Duodenal mucosa (tissue), 2 donors: ENCODE results near the gene STIL.

ENCODE experiments used
- H3K27ac ChIP-seq: one replicate; pipeline ENCODE4 v1.7.0; 2013; ENCODE audit warnings: low read depth, low read length
- H3K27me3 ChIP-seq, 2 donors: one replicate each; pipeline ENCODE4 v1.7.0; 2013; ENCODE audit warnings: low read length in 2 of 2, control low read depth in 1 of 2; ENCODE audit not compliant: insufficient read depth in 2 of 2, control insufficient read depth in 1 of 2
- H3K36me3 ChIP-seq, 2 donors: one replicate each; pipeline ENCODE4 v1.7.0; 2013; ENCODE audit warnings: low read length in 2 of 2, control low read depth in 1 of 2; ENCODE audit not compliant: insufficient read depth in 2 of 2, control insufficient read depth in 1 of 2
- H3K4me1 ChIP-seq, 2 donors: one replicate each; pipeline ENCODE4 v1.7.0; 2013; ENCODE audit warnings: low read length in 2 of 2, control low read depth in 1 of 2; ENCODE audit not compliant: insufficient read depth in 2 of 2, control insufficient read depth in 1 of 2
- H3K4me3 ChIP-seq, 2 donors: one replicate each; pipeline ENCODE4 v1.7.0; 2013; ENCODE audit warnings: low read length in 2 of 2, low read depth in 1 of 2
- H3K9ac ChIP-seq, 2 donors: one replicate each; pipeline ENCODE4 v1.7.0; 2013; ENCODE audit warnings: low read length in 2 of 2, low read depth in 1 of 2
- H3K9me3 ChIP-seq, 2 donors: one replicate each; pipeline ENCODE4 v1.7.0; 2013; ENCODE audit warnings: low read length in 2 of 2, control low read depth in 1 of 2; ENCODE audit not compliant: control insufficient read depth in 1 of 2

Gene STIL

GRCh38 chr1:47334765-47335435, 21.0 kb upstream of the STIL start:
- Histone ChIP-seq H3K36me3 (peaks cover 0 to 4% of the 10 kb centered on the region in 2 donors), H3K4me1 (peaks cover 21 to 36% of the 10 kb centered on the region in 2 donors), H3K27me3 (no peaks in the 10 kb centered on the region), H3K9ac (peak overlapping the region; percentile 89 to 96), H3K9me3 (no peaks in the 10 kb centered on the region), H3K4me3 (peak overlapping the region; percentile 61 to 94), H3K27ac (peak overlapping the region; percentile 99)

GRCh38 chr1:47333922-47334764, 20.2 kb upstream of the STIL start:
- Histone ChIP-seq H3K36me3 (peaks cover 0 to 2% of the 10 kb centered on the region in 2 donors), H3K4me1 (peaks cover 21 to 36% of the 10 kb centered on the region in 2 donors), H3K9ac (peak overlapping the region; percentile 89 to 96), H3K27me3 (no peaks in the 10 kb centered on the region), H3K4me3 (peak overlapping the region; percentile 61 to 94), H3K27ac (peak overlapping the region; percentile 99), H3K9me3 (no peaks in the 10 kb centered on the region)

- Histone ChIP-seq H3K4me1 (peaks cover 21 to 36% of the 10 kb centered on the region in 2 donors), H3K36me3 (no peaks in the 10 kb centered on the region), H3K9me3 (no peaks in the 10 kb centered on the region), H3K27ac (peak within 1 kb of the TSS; percentile 99), H3K9ac (peak within 1 kb of the TSS; percentile 89 to 96), H3K4me3 (peak within 1 kb of the TSS; percentile 61 to 94), H3K27me3 (no peaks in the 10 kb centered on the region)
Observed at GRCh38 chr1:47333578-47333921, 19.6 kb upstream of the STIL start, which contains the start of gene CMPK1. TSS of gene CMPK1 (plus strand) at chr1:47333790. CDS start at chr1:47333946, 156 bp downstream.

GRCh38 chr1:47332779-47333577, 19.0 kb upstream of the STIL start:
- Histone ChIP-seq H3K36me3 (no peaks in the 10 kb centered on the region), H3K27me3 (no peaks in the 10 kb centered on the region), H3K4me1 (peaks cover 18 to 34% of the 10 kb centered on the region in 2 donors), H3K9ac (peak overlapping the region; percentile 49 to 75), H3K9me3 (no peaks in the 10 kb centered on the region), H3K27ac (peak overlapping the region; percentile 59), H3K4me3 (peak overlapping the region; percentile 61 to 94)

- H3K27ac ChIP-seq, result no peak overlapping the region
- no peak overlapping the region for H3K4me3 ChIP-seq
- no peaks in the 10 kb centered on the region for H3K9me3 ChIP-seq
- no peak overlapping the region for H3K9ac ChIP-seq
- no peaks in the 10 kb centered on the region for H3K27me3 ChIP-seq
- H3K36me3 ChIP-seq, result no peaks in the 10 kb centered on the region
- H3K4me1 ChIP-seq, result peaks cover 16 to 33% of the 10 kb centered on the region in 2 donors
Observed at GRCh38 chr1:47331875-47332274, 17.9 kb upstream of the STIL start.

- Histone ChIP-seq H3K36me3 (no peaks in the 10 kb centered on the region), H3K9me3 (no peaks in the 10 kb centered on the region), H3K27ac (no peak overlapping the region), H3K9ac (no peak overlapping the region), H3K27me3 (no peaks in the 10 kb centered on the region), H3K4me3 (no peak overlapping the region), H3K4me1 (peaks cover 21 to 24% of the 10 kb centered on the region in 2 donors)
Observed at GRCh38 chr1:47330212-47330611, 16.3 kb upstream of the STIL start.

GRCh38 chr1:47328992-47329391, 15.0 kb upstream of the STIL start:
- Histone ChIP-seq H3K27ac (no peak overlapping the region), H3K9me3 (no peaks in the 10 kb centered on the region), H3K9ac (no peak overlapping the region), H3K27me3 (no peaks in the 10 kb centered on the region), H3K4me3 (no peak overlapping the region), H3K36me3 (no peaks in the 10 kb centered on the region), H3K4me1 (peaks cover 24 to 31% of the 10 kb centered on the region in 2 donors)

GRCh38 chr1:47326271-47326670, 12.3 kb upstream of the STIL start:
- Histone ChIP-seq H3K9me3 (no peaks in the 10 kb centered on the region), H3K36me3 (no peaks in the 10 kb centered on the region), H3K4me1 (peaks cover 22 to 24% of the 10 kb centered on the region in 2 donors), H3K27me3 (no peaks in the 10 kb centered on the region), H3K4me3 (no peak overlapping the region), H3K9ac (no peak overlapping the region), H3K27ac (no peak overlapping the region)

- Histone ChIP-seq H3K36me3 (no peaks in the 10 kb centered on the region), H3K27me3 (no peaks in the 10 kb centered on the region), H3K4me1 (peaks cover 22 to 24% of the 10 kb centered on the region in 2 donors), H3K27ac (no peak overlapping the region), H3K9me3 (no peaks in the 10 kb centered on the region), H3K9ac (no peak overlapping the region), H3K4me3 (no peak overlapping the region)
Observed at GRCh38 chr1:47325528-47325927, 11.6 kb upstream of the STIL start.
